Stimulated activated CD8-positive, alpha-beta memory T cell treated with anti-CD3 and anti-CD28 coated beads, Interleukin-15, amount 100 ng/mL, for 48 hours (primary cell): Measurements from ENCODE around the gene MRPL36.

Experiments
- DNase-seq, 2 donors: peaks; one replicate each; pipeline ENCODE4 v3.0.0-alpha.2; 2020; ENCODE audit warnings: low read depth in 2 of 2

Gene MRPL36

GRCh38 chr5:1749346-1750124 is 50.1 kb downstream of the MRPL36 start:
- no peak for DNase-seq

GRCh38 chr5:1748845-1749244 is 50.8 kb downstream of the MRPL36 start:
- DNase-seq = no peak
